ENCODE data around the gene SYTL2. TPM values are rescaled to one million over a fixed set of nuclear protein-coding genes. Genes with fewer than 3 reads are reported as not detected.
"Not testable (repeated sequence)": the region's sequence is repeated elsewhere in the genome, so short reads cannot be mapped to it uniquely, and the experiment has no call there.

The SYTL2 gene
- total RNA-seq, 1 experiment from 2014 or later = 0.75 TPM

- Histone ChIP-seq H3K9me3 (ENCODE audit: low read length) (no peaks in the 10 kb centered on the region), H3K4me3 (ENCODE audit: low read length) (no peak overlapping the region), H3K27me3 (ENCODE audit: low read length) (no peaks in the 10 kb centered on the region), H3K36me3 (ENCODE audit: insufficient read depth, low read length) (no peaks in the 10 kb centered on the region), H4K20me1 (ENCODE audit: insufficient read depth, low read depth, low read length) (no peaks in the 10 kb centered on the region), H3K4me1 (ENCODE audit: low read length) (peaks cover 32% of the 10 kb centered on the region), H3K9ac (ENCODE audit: low read length) (no peak overlapping the region), H3K79me2 (ENCODE audit: low read length) (no peaks in the 10 kb centered on the region), H3K4me2 (ENCODE audit: low read depth, low read length, poor library complexity, severe bottlenecking) (no peak overlapping the region), H3K27ac (ENCODE audit: low read length) (no peak overlapping the region), H2AFZ (ENCODE audit: low read length) (no peak overlapping the region), H3K9me2 (replicated peaks; ENCODE audit: insufficient read depth, low read length) (no peaks in the 10 kb centered on the region)
- DNase-seq = no peak
Observed at GRCh38 chr11:85685125-85685819, 125.7 kb downstream of the SYTL2 start.

GRCh38 chr11:85682330-85683305 is 128.3 kb downstream of the SYTL2 start:
- H3K79me2 ChIP-seq (ENCODE audit: low read length) = no peaks in the 10 kb centered on the region
- DNase-seq = peak; percentile 93
- no peak overlapping the region for H3K27ac ChIP-seq (ENCODE audit: low read length)
- H3K27me3 ChIP-seq (ENCODE audit: low read length) = no peaks in the 10 kb centered on the region
- peak overlapping the region; percentile 91 for H2AFZ ChIP-seq (ENCODE audit: low read length)
- H3K4me3 ChIP-seq (ENCODE audit: low read length) = peak overlapping the region; percentile 71
- H3K4me1 ChIP-seq (ENCODE audit: low read length) = peaks cover 32% of the 10 kb centered on the region
- H3K9me2 ChIP-seq (replicated peaks; ENCODE audit: insufficient read depth, low read length) = no peaks in the 10 kb centered on the region
- H3K4me2 ChIP-seq (ENCODE audit: low read depth, low read length, poor library complexity, severe bottlenecking) = peak overlapping the region; percentile 85
- H3K9me3 ChIP-seq (ENCODE audit: low read length) = no peaks in the 10 kb centered on the region
- H3K9ac ChIP-seq (ENCODE audit: low read length) = peak overlapping the region; percentile 78
- H4K20me1 ChIP-seq (ENCODE audit: insufficient read depth, low read depth, low read length) = no peaks in the 10 kb centered on the region
- no peaks in the 10 kb centered on the region for H3K36me3 ChIP-seq (ENCODE audit: insufficient read depth, low read length)

GRCh38 chr11:85680897-85681296 is 130.0 kb downstream of the SYTL2 start:
- H3K9me3 ChIP-seq (ENCODE audit: low read length) = no peaks in the 10 kb centered on the region
- peak; percentile 84 for DNase-seq
- no peaks in the 10 kb centered on the region for H4K20me1 ChIP-seq (ENCODE audit: insufficient read depth, low read depth, low read length)

GRCh38 chr11:85679576-85679975 is 131.4 kb downstream of the SYTL2 start:
- no peak for DNase-seq
- no peak overlapping the region for H2AFZ ChIP-seq (ENCODE audit: low read length)
- H3K79me2 ChIP-seq (ENCODE audit: low read length) = no peaks in the 10 kb centered on the region
- H3K27me3 ChIP-seq (ENCODE audit: low read length) = no peaks in the 10 kb centered on the region
- H3K9me2 ChIP-seq (replicated peaks; ENCODE audit: insufficient read depth, low read length) = no peaks in the 10 kb centered on the region
- no peak overlapping the region for H3K9ac ChIP-seq (ENCODE audit: low read length)
- H3K27ac ChIP-seq (ENCODE audit: low read length) = no peak overlapping the region
- H3K4me2 ChIP-seq (ENCODE audit: low read depth, low read length, poor library complexity, severe bottlenecking) = no peak overlapping the region
- H3K4me1 ChIP-seq (ENCODE audit: low read length) = peaks cover 28% of the 10 kb centered on the region
- H3K4me3 ChIP-seq (ENCODE audit: low read length) = no peak overlapping the region
- H3K36me3 ChIP-seq (ENCODE audit: insufficient read depth, low read length) = no peaks in the 10 kb centered on the region
- H3K9me3 ChIP-seq (ENCODE audit: low read length) = no peaks in the 10 kb centered on the region
- no peaks in the 10 kb centered on the region for H4K20me1 ChIP-seq (ENCODE audit: insufficient read depth, low read depth, low read length)

More at GRCh38 chr11:85680897-85681296, 130.0 kb downstream of the SYTL2 start:
- Histone ChIP-seq H3K36me3 (ENCODE audit: insufficient read depth, low read length) (no peaks in the 10 kb centered on the region), H3K9me2 (replicated peaks; ENCODE audit: insufficient read depth, low read length) (no peaks in the 10 kb centered on the region), H3K27ac (ENCODE audit: low read length) (no peak overlapping the region), H3K9ac (ENCODE audit: low read length) (no peak overlapping the region), H3K79me2 (ENCODE audit: low read length) (no peaks in the 10 kb centered on the region), H3K4me1 (ENCODE audit: low read length) (peaks cover 28% of the 10 kb centered on the region), H3K27me3 (ENCODE audit: low read length) (no peaks in the 10 kb centered on the region), H3K4me3 (ENCODE audit: low read length) (no peak overlapping the region), H3K4me2 (ENCODE audit: low read depth, low read length, poor library complexity, severe bottlenecking) (peak overlapping the region; percentile 85), H2AFZ (ENCODE audit: low read length) (no peak overlapping the region)

GRCh38 chr11:85673393-85673792 is 137.5 kb downstream of the SYTL2 start:
- Histone ChIP-seq H3K36me3 (ENCODE audit: insufficient read depth, low read length) (no peaks in the 10 kb centered on the region), H3K27ac (ENCODE audit: low read length) (no peak overlapping the region), H3K4me3 (ENCODE audit: low read length) (no peak overlapping the region), H3K79me2 (ENCODE audit: low read length) (no peaks in the 10 kb centered on the region), H3K9ac (ENCODE audit: low read length) (no peak overlapping the region), H3K27me3 (ENCODE audit: low read length) (peaks cover 14% of the 10 kb centered on the region; the same call in 1 of the 2 replicates), H3K9me2 (replicated peaks; ENCODE audit: insufficient read depth, low read length) (no peaks in the 10 kb centered on the region), H4K20me1 (ENCODE audit: insufficient read depth, low read depth, low read length) (no peaks in the 10 kb centered on the region), H3K4me2 (ENCODE audit: low read depth, low read length, poor library complexity, severe bottlenecking) (no peak overlapping the region), H3K9me3 (ENCODE audit: low read length) (no peaks in the 10 kb centered on the region), H2AFZ (ENCODE audit: low read length) (no peak overlapping the region), H3K4me1 (ENCODE audit: low read length) (peaks cover 6% of the 10 kb centered on the region)
- no peak for DNase-seq

- no peaks in the 10 kb centered on the region for H3K36me3 ChIP-seq (ENCODE audit: insufficient read depth, low read length)
- H3K4me2 ChIP-seq (ENCODE audit: low read depth, low read length, poor library complexity, severe bottlenecking) = no peak overlapping the region
- H3K9me3 ChIP-seq (ENCODE audit: low read length) = no peaks in the 10 kb centered on the region
- no peak overlapping the region for H3K27ac ChIP-seq (ENCODE audit: low read length)
- no peaks in the 10 kb centered on the region for H3K9me2 ChIP-seq (replicated peaks; ENCODE audit: insufficient read depth, low read length)
- no peak overlapping the region for H2AFZ ChIP-seq (ENCODE audit: low read length)
- DNase-seq = no peak
- H3K4me3 ChIP-seq (ENCODE audit: low read length) = no peak overlapping the region
- peaks cover 6% of the 10 kb centered on the region for H3K4me1 ChIP-seq (ENCODE audit: low read length)
- no peak overlapping the region for H3K9ac ChIP-seq (ENCODE audit: low read length)
- no peaks in the 10 kb centered on the region for H4K20me1 ChIP-seq (ENCODE audit: insufficient read depth, low read depth, low read length)
- no peaks in the 10 kb centered on the region for H3K79me2 ChIP-seq (ENCODE audit: low read length)
- peaks cover 14% of the 10 kb centered on the region; the same call in 1 of the 2 replicates for H3K27me3 ChIP-seq (ENCODE audit: low read length)
Observed at GRCh38 chr11:85672105-85672902, 138.6 kb downstream of the SYTL2 start.

- H4K20me1 ChIP-seq (ENCODE audit: insufficient read depth, low read depth, low read length); H3K9ac ChIP-seq (ENCODE audit: low read length); H3K9me3 ChIP-seq (ENCODE audit: low read length); H3K4me1 ChIP-seq (ENCODE audit: low read length); DNase-seq; H3K4me2 ChIP-seq (ENCODE audit: low read depth, low read length, poor library complexity, severe bottlenecking); H3K79me2 ChIP-seq (ENCODE audit: low read length); H3K36me3 ChIP-seq (ENCODE audit: insufficient read depth, low read length); H3K27ac ChIP-seq (ENCODE audit: low read length); H2AFZ ChIP-seq (ENCODE audit: low read length); H3K4me3 ChIP-seq (ENCODE audit: low read length); H3K9me2 ChIP-seq (replicated peaks; ENCODE audit: insufficient read depth, low read length): not testable (repeated sequence)
- peaks cover 14% of the 10 kb centered on the region; the same call in 1 of the 2 replicates for H3K27me3 ChIP-seq (ENCODE audit: low read length)
Observed at GRCh38 chr11:85670949-85671663, 139.8 kb downstream of the SYTL2 start.

All from Karpas-422 (cell line).